ENCODE data around the gene SEMA3E. TPM values are rescaled to one million over a fixed set of nuclear protein-coding genes. Genes with fewer than 3 reads are reported as not detected.

The SEMA3E gene
- polyA plus RNA-seq, 1 donor from 2014 or later: 0.98 TPM

- Histone ChIP-seq H3K9me2 (ENCODE audit: insufficient read depth, low read length) (no peaks in the 10 kb centered on the region), H3K79me2 (replicated peaks; ENCODE audit: insufficient read depth, low read length) (no peaks in the 10 kb centered on the region), H3K27me3 (ENCODE audit: insufficient read depth, low read depth, low read length) (no peaks in the 10 kb centered on the region), H3K4me2 (ENCODE audit: low read length) (no peak overlapping the region), H4K20me1 (ENCODE audit: insufficient read depth) (no peaks in the 10 kb centered on the region), H3K9ac (ENCODE audit: low read length) (no peak overlapping the region), H2AFZ (ENCODE audit: low read depth, low read length) (no peak overlapping the region), H3K4me3 (ENCODE audit: low read length) (no peak overlapping the region), H3K9me3 (ENCODE audit: low read length) (no peaks in the 10 kb centered on the region), H3F3A (ENCODE audit: insufficient read depth, low read length, poor library complexity, severe bottlenecking) (no peaks in the 10 kb centered on the region), H3K36me3 (ENCODE audit: insufficient read depth, low read length) (no peaks in the 10 kb centered on the region), H3K27ac (ENCODE audit: low read length) (no peak overlapping the region)
- TF ChIP-seq EP300 (conservative IDR thresholded peaks at IDR 0.05; ENCODE audit: poor library complexity, severe bottlenecking): no peak
- no peak for TF ChIP-seq POLR2AphosphoS5 (IDR thresholded peaks at IDR 0.05)
- no peak for TF ChIP-seq RAD21 (conservative IDR thresholded peaks at IDR 0.05)
- TF ChIP-seq SMC3 (conservative IDR thresholded peaks at IDR 0.05; ENCODE audit: poor library complexity): no peak
- no peak for TF ChIP-seq REST (IDR thresholded peaks at IDR 0.05; ENCODE audit: borderline replicate concordance)
- TF ChIP-seq CTCF (IDR thresholded peaks at IDR 0.05; ENCODE audit: poor library complexity, severe bottlenecking): no peak
- no peak for TF ChIP-seq MXI1 (conservative IDR thresholded peaks at IDR 0.05; ENCODE audit: poor library complexity, severe bottlenecking)
- no peak for TF ChIP-seq TAF1 (IDR thresholded peaks at IDR 0.05; ENCODE audit: low read depth)
- no peak for TF ChIP-seq EZH2 (IDR thresholded peaks at IDR 0.05; ENCODE audit: borderline replicate concordance, insufficient read depth, low read length, poor library complexity, severe bottlenecking)
These were observed 161.1 kb downstream of the SEMA3E start for GRCh38 chr7:83487801-83488200.

- H2AFZ ChIP-seq (ENCODE audit: low read depth, low read length): no peak overlapping the region
- no peaks in the 10 kb centered on the region for H3K79me2 ChIP-seq (replicated peaks; ENCODE audit: insufficient read depth, low read length)
- no peak overlapping the region for H3K27ac ChIP-seq (ENCODE audit: low read length)
- H3K9me3 ChIP-seq (ENCODE audit: low read length): no peaks in the 10 kb centered on the region
- H3K9ac ChIP-seq (ENCODE audit: low read length): no peak overlapping the region
- H3K9me2 ChIP-seq (ENCODE audit: insufficient read depth, low read length): no peaks in the 10 kb centered on the region
- H3K27me3 ChIP-seq (ENCODE audit: insufficient read depth, low read depth, low read length): no peaks in the 10 kb centered on the region
- H3K4me3 ChIP-seq (ENCODE audit: low read length): no peak overlapping the region
- no peaks in the 10 kb centered on the region for H3F3A ChIP-seq (ENCODE audit: insufficient read depth, low read length, poor library complexity, severe bottlenecking)
- peak; percentile 11 for TF ChIP-seq POLR2AphosphoS5 (IDR thresholded peaks at IDR 0.05)
- TF ChIP-seq REST (IDR thresholded peaks at IDR 0.05; ENCODE audit: borderline replicate concordance): no peak
- no peak for TF ChIP-seq EP300 (conservative IDR thresholded peaks at IDR 0.05; ENCODE audit: poor library complexity, severe bottlenecking)
- no peak for TF ChIP-seq MXI1 (conservative IDR thresholded peaks at IDR 0.05; ENCODE audit: poor library complexity, severe bottlenecking)
- TF ChIP-seq TAF1 (IDR thresholded peaks at IDR 0.05; ENCODE audit: low read depth): no peak
- no peaks in the 10 kb centered on the region for H4K20me1 ChIP-seq (ENCODE audit: insufficient read depth)
- H3K4me2 ChIP-seq (ENCODE audit: low read length): no peak overlapping the region
- no peaks in the 10 kb centered on the region for H3K36me3 ChIP-seq (ENCODE audit: insufficient read depth, low read length)
These were observed 162.0 kb downstream of the SEMA3E start for GRCh38 chr7:83486957-83487356.

Measured in neural cell (in vitro differentiated cells).